GM19351 (cell line): ENCODE measurements around the gene SCP2D1.

Experiments used
- ATAC-seq: cut with Tn5 transposase; IDR thresholded peaks from one replicate; pipeline ENCODE4 v1.9.1; 2021; ENCODE audit warnings: mild to moderate bottlenecking, moderate library complexity; ENCODE audit not compliant: unreplicated experiment

Gene SCP2D1

DNA sequence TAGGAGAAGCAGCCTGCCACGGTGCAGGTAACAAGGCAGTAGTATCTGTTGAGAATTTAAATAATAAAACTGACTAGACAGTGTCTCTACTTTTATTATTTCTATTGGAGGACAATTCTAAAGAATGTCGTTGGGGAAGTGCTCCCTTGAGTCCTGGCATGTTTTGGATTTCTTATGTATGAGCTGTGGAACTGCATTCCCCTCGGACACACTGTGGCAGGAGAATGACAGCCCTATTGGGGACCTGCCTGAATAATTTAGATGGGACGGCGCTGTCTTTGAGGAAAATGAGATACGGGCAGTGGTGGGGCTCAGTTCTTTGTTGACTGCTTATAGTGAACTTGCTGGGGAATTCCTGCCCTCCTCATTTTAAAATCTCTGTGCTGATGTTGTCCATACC, 2.4 kb upstream of the SCP2D1 start:
- no peak for ATAC-seq

DNA sequence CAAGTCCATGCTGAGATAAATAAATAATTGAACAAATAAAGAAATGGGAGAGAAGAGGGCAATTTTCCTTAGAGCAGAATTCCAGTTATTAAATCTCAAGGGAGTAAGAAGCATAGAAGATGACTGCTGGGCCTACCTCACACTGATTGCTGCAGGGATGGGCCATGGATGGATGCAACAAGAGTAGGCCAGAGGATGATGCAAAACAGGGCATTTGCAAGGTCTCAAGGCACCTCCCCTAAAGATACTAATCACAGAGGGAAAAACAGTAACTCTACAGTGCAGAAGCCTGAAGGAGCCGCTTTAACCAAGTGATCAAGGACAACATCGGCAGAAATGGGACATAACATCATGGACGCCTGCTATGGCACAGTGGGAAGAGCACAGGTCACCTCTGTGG, 1.7 kb upstream of the SCP2D1 start:
- no peak for ATAC-seq

DNA sequence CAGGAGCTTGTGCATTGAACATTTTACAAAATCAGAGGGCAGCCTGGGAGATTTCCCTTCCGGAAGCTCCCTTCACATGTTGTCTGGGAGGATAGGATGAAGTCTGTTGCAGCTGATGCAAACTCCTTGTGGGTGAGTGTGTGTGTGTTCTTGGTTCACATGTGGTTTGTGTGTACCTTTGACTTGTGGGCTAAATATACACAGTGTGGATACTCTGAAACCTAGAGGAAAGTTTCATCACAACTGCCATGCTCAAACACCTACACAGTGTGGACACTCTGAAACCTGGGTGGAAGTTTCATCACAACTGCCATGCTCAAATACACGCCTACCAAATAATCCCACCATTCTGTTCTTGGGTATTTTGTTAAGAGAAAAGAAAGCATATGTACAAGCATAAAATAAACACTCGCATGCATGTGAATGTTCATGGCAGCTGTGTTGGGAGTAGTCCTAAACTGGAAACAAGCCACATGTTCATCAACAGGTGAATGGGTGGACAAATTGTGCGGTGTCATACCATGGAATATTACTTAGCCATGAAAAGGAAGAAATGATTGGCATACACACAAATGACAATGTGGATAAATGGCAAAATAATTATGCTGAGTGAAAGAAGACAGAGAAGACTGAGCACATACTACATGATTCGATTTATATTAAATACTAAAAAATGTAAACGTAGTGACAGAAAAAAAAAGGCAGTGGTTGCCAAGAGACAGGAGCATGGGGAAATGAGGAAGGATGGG, 1.8 kb downstream of the SCP2D1 start:
- peak; percentile 86 for ATAC-seq

DNA sequence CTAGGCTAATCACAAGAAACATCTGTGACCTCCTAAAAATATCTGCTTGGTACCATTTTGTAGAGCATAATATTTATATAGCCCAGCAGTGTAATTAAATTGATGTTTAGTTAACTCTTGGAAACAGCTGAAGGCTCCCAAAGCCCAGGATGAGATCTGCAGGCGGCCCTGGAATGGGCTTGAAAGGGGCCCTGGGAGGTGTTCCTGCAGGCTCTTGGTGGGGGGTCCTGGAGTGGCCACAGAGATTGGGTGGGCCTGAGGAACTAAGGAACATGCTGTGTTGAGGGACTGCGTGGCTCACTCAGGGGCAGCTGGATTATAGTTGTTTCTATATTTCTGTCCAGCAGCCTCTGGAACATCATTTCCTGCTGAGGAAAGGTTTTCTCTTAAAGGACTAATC, 9.2 kb downstream of the SCP2D1 start:
- no peak for ATAC-seq

DNA sequence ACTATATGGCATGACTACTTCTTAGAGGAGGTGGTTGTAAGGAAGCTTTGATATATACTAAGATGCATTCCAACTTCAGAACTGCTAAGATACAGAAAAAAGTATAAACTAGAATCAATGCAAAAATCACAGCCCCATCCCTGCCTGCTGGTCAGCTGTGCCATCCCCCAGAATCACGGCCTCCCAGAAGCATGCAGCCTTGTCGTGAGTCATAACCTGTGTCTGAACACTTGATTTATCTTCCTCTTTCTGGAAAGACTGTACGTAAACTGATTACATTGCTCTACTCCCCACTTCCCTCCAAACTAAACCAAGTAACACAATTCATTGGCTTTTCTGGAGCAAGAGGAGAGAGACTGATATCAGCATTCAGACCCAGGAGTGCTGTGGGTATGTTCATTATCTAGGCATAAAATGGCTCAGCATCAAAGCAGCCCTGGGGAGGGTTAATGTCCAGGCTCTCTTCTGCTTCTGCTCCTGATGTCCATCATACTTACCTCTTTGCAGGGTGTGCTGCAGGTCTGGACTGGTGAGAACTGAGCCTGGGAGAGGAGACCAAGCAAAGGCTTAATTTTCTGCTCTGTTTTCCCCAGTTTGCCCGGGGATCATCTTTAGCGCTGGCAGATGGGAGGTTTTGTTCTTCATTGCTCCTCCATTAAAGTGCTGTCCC, 18.4 kb downstream of the SCP2D1 start:
- ATAC-seq, result no peak

DNA sequence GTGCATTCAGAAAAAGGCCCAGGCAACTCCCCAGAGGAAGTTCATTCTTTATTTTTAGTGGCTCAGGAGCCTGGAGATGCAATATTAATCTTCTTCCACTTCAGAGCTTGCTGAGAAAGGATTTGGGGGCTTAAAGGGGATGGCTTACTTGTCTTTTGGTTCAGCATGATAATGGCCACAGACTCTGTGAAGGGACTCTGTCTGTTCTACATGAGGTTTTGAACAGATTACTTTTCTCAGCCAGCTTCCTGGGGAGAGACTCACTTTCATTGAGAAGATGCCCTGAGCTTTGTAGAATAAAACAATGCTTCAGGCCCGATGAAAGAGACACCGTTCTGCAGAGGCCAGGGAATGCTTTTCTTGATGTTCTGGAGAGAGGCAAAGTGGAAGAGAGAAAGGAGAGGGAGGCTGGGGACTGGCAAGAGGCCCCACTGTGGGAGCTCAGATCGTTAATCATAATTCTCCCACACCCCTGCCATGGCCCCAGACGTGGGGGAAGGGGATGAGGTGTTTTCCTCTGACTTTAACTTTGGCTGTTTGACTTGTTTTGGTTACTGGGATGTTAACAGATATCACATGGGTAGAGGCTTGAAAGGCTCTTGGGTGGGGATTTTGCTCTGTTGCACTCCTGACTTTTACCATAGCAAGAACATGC, 19.1 kb downstream of the SCP2D1 start:
- ATAC-seq, result no peak

DNA sequence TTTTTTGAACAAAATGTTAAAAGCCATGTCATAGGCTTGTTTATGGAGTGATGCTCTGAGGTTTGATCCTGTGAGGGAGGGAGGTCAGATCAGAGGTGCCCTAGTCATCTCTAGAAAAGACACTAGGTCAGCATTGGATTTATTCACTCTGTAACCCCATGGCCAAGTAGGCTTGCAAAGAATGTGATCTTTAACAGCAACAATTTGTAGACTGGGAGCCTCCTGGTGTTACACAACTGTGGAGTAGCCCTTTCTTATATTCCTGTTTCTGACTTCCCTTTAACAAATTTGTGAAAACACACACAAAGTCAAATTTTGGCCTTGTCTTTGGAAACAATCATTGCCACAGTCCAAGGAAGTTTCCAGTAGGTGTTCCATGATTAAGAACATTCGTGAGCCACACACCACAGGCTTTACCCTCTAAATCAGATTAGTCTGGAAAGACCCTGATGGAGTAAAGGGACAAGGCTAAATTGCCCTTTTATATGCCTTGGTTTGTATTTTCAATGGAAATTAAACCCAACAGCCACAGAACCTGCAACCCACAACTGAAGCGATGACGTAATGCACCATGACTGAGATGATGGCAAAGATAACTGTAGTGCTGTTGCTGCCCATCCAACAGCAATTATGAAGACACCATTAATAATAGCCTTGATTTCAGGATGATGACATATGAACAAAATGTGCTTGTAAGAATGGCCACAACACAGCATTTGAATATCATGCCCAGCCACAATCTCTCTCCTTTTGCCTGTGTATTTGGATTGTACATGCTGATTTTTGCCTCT, 22.1 kb downstream of the SCP2D1 start:
- no peak for ATAC-seq

DNA sequence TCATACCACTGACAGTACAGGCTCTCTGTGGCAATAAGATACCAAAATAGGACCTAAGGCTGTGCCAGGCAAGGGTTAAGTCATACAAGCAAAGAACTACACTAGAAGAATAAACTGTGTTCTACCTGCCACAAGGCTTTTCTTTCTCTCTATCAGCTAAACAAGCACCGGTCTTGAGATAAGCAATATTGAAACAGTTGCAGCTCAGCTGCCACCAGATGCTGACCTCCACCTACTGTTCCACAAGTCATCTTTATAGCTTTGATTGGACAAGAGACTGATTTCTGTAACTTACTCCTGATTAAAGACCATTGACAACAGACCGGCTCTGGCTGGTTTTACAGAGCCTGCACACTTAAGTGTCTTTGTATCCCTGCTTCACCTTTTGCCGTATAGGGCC, 24.1 kb downstream of the SCP2D1 start:
- ATAC-seq, result no peak

DNA sequence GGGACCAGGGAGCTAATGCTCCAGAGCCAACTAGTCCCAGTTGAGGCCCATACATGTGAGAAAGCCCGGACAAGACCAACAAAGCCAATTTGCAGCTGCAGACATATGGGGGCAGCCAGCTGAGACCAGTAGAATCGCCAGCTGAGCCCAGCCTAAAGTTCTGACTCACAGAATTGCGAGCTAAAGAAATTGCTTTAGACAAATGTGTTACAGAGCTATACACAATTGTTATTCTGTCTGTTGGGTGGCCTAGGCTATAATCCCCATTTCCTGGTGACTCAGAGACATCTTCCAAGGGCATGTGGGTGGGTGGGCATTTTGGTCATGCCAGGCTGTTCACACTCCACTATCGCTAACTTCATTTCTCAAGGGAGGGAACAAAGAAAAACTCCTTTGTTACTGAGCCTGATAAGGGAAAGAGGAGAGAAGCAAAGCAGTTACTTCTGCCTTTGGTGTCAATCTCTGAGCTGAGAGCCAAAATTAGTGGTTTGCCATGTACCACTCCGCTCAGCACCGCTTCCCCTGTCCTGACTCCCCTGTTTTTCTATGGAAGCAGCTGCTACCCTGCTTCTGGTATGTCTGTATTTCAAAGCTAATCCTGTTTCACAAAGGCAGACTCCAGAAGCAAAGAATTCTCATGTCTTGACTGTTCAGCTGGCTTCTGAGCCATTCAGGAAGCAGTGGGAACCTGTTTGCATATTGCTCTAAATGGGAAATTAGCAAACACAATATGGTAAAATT, 26.1 kb downstream of the SCP2D1 start:
- ATAC-seq, result no peak

DNA sequence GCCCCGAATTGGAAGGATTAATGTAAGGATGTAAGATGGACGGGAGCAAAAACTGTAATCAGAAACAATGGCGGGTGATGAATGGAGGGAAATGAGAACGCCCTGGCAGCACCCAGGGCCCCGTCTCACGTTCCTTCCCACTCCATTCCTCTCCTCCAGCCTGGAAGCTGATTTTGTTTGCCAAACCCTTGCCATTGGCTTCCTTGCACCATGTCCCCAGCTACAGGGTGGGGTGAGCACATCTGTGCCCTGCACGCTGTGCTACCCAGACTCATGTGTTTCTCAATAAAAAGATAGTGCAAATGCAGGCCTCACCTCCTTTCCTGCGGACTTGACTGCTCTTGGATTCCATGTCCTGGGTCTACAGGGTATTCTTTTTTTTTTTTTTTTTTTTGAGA, 26.7 kb downstream of the SCP2D1 start:
- ATAC-seq, result no peak

DNA sequence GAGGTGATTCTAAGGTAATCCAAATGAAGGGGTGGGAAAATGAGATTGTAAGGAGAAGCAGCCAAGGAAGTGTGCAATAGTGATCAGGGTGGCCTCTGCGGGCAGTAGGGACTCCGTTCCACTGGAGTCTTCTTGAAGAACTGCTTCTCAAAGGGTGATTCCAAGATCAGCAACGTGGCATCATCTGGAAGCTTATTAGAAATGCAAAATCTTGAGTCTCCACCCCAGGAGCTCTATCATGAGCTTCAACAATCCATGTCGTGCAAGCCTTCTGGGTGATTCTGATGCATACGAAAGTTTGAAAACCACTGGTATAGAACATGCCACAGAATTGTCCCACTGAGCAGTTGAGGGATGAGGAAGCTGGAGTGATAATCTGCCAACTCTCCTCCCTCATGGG, 31.4 kb downstream of the SCP2D1 start:
- ATAC-seq, result no peak

DNA sequence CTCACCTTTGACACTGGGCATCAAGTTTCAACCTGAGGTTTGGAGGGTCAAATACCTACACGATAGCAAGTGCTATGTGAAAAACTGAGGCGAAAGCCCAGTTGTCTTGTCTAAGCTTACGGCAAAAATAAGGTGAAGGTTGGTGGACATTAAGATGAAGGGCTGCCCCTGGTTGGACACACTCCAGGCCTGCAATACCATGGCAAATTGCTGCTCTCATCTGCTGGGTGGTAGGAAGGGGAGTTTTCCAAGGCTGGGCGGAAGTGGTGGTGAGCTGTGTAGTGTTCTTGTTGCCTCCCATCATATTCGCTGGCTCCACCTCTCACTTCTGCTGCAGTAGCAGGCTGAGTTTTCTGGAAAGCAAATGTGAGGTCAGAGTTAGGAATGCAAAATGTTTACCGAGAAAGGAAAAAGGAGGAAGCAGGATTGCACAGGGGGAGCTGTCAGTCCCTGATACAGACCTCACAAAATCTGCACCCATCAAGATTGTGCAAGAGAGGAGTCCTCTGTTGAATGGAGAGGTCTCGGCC, 33.7 kb downstream of the SCP2D1 start:
- no peak for ATAC-seq

DNA sequence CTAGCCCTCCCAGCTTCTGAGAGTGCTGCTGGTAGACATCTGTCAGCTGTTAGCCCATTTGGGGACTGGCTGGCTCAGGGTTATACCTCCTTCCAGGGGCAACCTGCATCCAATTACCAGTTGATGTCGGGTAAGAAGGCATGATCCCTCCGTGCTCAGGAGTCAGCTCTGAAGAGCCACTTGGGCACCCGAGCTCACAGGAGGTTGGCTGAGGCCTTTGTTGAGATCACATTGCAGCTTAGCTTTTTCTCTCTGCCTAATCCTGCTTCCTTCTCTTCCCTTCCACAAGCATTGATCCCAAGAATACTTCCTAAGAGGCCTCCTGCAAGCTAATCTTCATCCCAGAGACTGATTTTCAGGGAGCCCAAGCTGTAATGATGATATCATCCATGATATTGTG, 35.5 kb downstream of the SCP2D1 start:
- ATAC-seq, result no peak

DNA sequence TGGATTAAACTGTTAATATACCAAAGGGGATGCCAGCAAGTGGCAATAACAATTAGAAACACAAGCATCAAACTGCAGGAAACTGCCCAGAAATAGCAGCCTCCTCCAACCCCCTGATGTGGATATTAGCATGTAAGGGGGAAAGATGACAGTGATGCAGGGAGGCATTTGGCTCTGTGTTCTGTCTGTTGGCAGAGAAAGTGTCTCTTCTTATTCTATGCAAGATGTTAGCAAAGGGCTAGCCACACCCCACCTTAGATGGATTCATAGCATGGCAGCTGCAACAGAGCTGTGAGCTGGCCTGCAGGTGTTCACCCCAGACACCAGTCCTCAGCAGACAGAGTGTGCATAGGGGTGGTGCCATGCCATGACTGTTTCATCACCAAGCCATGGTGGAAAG, 38.0 kb downstream of the SCP2D1 start:
- ATAC-seq, result no peak

DNA sequence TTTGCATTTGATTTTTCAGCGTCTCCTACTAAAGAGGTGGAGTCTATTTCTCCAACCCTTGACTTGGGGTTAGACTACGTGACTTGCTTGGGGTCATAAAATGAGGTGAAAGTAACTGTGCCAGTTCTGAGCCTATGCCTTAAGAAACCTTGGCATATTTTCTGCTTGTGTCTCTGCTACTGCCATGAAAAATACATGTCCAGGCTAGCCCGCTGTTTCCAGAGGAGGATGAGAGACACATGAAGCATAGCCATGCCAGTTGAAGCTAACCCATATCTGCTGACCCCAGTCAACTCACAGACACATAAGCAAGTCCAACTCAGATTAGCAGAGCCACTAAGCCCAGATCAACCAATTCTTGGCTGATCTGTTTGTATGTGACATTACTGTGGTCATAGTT, 38.7 kb downstream of the SCP2D1 start:
- ATAC-seq, result no peak

DNA sequence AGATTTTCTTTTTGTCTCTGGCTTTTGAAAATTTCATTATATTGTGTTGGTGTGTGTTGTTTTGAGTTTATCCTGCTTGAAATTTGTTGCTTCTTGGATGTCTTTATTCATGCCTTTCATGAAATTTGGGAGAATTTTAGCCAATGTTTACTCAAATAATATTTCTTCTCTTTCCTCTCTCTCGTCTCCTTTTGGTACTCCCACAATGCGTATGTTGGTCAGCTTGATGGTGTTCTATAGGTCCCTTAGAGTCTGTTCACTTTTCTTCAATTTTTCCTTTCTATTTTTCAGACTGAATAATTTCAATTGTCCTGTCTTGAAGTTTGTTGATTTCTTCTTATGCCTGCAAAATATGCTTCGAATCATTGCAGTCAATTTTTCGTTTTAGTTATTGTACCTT, 39.6 kb downstream of the SCP2D1 start:
- ATAC-seq, result no peak

DNA sequence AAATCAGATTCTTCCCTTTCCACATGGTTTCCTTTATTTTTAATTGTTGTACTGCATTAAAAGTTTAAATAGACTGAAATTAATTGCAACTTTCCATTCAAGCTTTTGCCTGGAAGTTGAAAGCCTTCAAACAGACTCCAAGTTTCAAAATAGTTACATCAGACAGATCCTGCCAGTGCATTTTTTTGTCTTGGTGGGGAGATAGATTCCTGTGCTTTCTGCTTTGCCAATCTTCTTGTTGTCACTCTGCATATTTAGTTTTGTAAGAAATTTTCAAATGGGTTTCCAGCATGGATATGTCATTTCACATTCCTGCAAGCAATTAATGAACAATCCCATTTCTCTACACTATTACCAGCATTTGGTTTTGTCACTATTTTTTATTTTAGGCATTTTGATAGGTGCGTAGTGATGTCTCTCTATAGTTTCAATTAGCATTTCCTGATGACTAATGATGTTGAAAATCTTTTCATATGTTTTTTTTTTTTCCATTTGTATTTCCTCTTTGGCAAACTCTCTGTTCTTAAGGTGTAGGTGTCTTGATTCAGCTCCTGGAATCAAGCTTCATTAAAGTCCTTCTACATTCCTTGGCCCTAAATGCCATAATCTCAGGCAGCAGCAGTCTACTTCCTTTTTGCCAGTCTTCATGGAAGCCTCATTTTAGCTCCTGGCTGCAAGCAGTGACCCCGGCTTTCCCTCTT, 40.5 kb downstream of the SCP2D1 start:
- ATAC-seq, result no peak

DNA sequence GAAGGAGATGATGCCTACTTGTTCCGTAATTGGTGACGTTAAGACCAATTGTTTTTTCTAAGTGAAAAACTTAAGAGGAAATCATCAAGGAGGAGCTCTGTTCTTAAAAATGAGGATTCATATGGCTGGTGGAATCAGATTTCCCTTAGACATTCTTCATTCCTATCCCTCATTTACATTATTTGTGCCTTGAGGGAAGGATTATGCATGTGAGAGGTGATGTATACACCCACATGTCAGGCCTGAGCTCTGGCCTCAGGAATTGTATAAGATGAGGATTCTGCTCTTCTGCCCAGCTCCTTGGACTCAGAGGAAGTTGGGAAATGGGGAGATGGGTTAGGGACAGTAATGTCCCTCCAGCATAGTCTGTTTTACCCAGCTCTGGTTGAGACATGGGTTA, 42.3 kb downstream of the SCP2D1 start:
- ATAC-seq, result no peak

DNA sequence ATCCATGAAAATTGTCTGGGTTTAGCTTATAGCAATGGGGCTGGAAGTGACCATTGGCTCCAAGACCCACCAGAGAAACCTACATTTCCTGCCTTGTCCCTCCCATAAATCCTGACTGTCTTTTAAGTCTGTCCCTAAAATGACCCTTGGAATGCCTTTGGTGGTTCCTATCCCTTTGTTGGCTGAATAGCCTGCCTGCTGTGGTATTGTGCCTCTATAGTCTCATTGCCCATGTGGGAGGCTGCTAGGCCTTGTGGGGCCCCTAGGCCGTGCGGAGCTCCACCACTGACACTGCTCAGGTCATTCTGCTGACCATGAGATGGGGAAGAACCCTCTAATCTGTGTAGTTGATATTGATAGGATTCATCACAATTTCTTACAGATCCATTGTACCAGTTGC, 43.3 kb downstream of the SCP2D1 start:
- ATAC-seq, result no peak

DNA sequence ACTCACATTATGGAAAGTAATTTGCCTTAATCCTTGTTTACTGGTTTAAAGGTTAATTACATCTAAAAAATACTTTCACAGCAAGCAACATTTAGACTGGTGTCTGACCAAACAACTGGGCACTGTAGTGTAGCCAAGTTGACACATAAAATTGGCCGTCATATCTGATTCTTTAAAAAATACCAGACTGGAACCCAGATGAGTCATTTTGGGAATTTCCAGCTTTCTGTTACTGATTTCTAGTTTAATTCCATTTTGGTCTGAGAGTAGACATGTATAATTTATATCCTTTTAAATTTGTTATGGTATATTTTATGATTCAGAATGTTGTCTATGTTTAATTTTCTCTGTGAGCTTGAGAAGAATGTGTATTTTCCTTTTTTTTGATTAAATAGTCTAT, 44.1 kb downstream of the SCP2D1 start:
- no peak for ATAC-seq
